ENCODE measurements around the gene TRDMT1.

Gene TRDMT1

GRCh38 chr10:17100586-17100985 is 100.9 kb downstream of the TRDMT1 start:
- H3K36me3 ChIP-seq (ENCODE audit: control insufficient read depth, insufficient read depth, low read length): no peaks in the 10 kb centered on the region
- no peaks in the 10 kb centered on the region for H3K4me1 ChIP-seq (ENCODE audit: control insufficient read depth, insufficient read depth, low read length, poor library complexity, severe bottlenecking)
- WGBS, 2 experiments (ENCODE audit: insufficient coverage in 2 of 2): 94 to 100% methylated on average over 6 to 8 of the region's 9 CpGs
- H3K4me3 ChIP-seq (ENCODE audit: extremely low read depth, insufficient read depth, low read length, poor library complexity, severe bottlenecking): no peak overlapping the region
- no peak overlapping the region for H3K27ac ChIP-seq (ENCODE audit: low read depth, low read length, severe bottlenecking)
- H3K9me3 ChIP-seq (ENCODE audit: control insufficient read depth, low read length): no peaks in the 10 kb centered on the region

GRCh38 chr10:17098012-17098411 is 103.5 kb downstream of the TRDMT1 start:
- no peaks in the 10 kb centered on the region for H3K36me3 ChIP-seq (ENCODE audit: control insufficient read depth, insufficient read depth, low read length)
- H3K9me3 ChIP-seq (ENCODE audit: control insufficient read depth, low read length): peaks cover 10% of the 10 kb centered on the region
- WGBS, 2 experiments (ENCODE audit: insufficient coverage in 2 of 2): 93 to 96% methylated on average over 2 to 3 of the region's 3 CpGs
- no peaks in the 10 kb centered on the region for H3K4me1 ChIP-seq (ENCODE audit: control insufficient read depth, insufficient read depth, low read length, poor library complexity, severe bottlenecking)
- H3K4me3 ChIP-seq (ENCODE audit: extremely low read depth, insufficient read depth, low read length, poor library complexity, severe bottlenecking): no peak overlapping the region
- no peak overlapping the region for H3K27ac ChIP-seq (ENCODE audit: low read depth, low read length, severe bottlenecking)

Data from mesodermal cell (in vitro differentiated cells).